Activated T-helper 1 cell treated with anti-CD3 and anti-CD28 coated beads, Interleukin-12 subunit alpha, Interleukin-12 subunit beta, Interleukin-2, Interleukin-4 antibody, amounts not matched to agents 30 ng/mL and 10 ng/mL and 1 ng/mL, durations not matched to agents 14 hours and 24 hours and 36 hours (primary cell): ENCODE measurements around the gene CASKIN1. TPM values are rescaled to one million over a fixed set of nuclear protein-coding genes. Genes with fewer than 3 reads are reported as not detected.

Source experiments
- DNase-seq: peaks from one replicate; pipeline ENCODE4 v3.0.0; 2021; ENCODE audit warnings: low spot score
- H3K27ac Mint-ChIP-seq: one replicate; pipeline ENCODE4 v1.8.0; 2021; ENCODE audit warnings: mild to moderate bottlenecking, mixed read lengths
- H3K27me3 Mint-ChIP-seq: one replicate; pipeline ENCODE4 v1.8.0; 2022; ENCODE audit warnings: mild to moderate bottlenecking, moderate library complexity, mixed read lengths; ENCODE audit not compliant: insufficient read depth
- H3K36me3 Mint-ChIP-seq: one replicate; pipeline ENCODE4 v1.8.0; 2021; ENCODE audit warnings: low read depth, mixed read lengths
- H3K4me1 Mint-ChIP-seq: one replicate; pipeline ENCODE4 v1.8.0; 2021; ENCODE audit warnings: low read depth, mixed read lengths
- H3K4me3 Mint-ChIP-seq: one replicate; pipeline ENCODE4 v1.8.0; 2021; ENCODE audit warnings: mild to moderate bottlenecking, moderate library complexity, mixed read lengths
- H3K9me3 Mint-ChIP-seq: one replicate; pipeline ENCODE4 v1.8.0; 2021; ENCODE audit warnings: mixed read lengths
- intact Hi-C: fragments of 100-400 bp; cut with micrococcal nuclease; formaldehyde crosslinking; loops from one replicate; pipeline ENCODE4 v1.15.1; 2024
- total RNA-seq: library from RNA; stranded (reverse); gene quantifications from 2 replicates; pipeline ENCODE4 v1.2.3, GENCODE V29; 2022

The CASKIN1 gene
- total RNA-seq, 1 donor from 2014 or later: 1.0 TPM

DNA sequence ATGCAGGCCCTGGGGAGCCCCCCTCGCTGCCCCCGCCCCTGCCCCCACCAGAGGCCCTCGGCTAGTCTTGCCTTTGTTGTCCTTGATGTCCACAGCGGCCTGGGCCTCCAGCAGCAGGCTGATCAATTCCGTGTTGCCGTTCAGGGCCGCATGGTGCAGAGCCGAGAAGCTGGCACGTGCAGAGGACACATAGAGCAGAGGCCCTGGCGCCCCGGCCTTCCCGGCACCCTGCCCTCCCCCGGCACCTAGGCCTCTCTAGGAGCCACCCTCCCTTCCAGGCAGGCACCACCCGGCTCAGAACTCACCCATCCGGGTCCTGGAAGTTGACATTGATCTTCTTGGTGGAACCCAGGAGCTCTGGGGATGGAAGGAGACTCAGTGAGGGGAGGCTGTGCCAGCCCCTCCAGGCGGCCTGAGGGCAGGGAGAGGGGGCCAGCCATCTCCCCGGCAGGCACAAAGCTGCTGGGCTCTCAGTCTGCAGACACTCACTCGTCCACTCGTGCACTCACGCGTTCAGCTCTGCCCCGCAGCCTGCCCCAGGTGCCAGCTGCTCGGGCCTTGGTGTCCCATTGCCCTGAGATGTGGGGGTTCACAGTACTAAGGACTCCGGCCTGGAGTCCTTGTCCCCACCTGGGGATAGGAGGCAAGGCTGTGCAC lies 6.3 kb downstream of the CASKIN1 start:
- intact Hi-C loops: loop anchor here (10.0 kb wide), 1 partner anchor 235 kb away; the partner anchor contains the start of gene CCNF
- Mint-ChIP-seq H3K27ac (no peak overlapping the region), H3K36me3 (no peaks in the 10 kb centered on the region), H3K9me3 (no peaks in the 10 kb centered on the region), H3K4me3 (no peak overlapping the region), H3K4me1 (no peaks in the 10 kb centered on the region), H3K27me3 (peaks cover 15% of the 10 kb centered on the region)
- DNase-seq: no peak

DNA sequence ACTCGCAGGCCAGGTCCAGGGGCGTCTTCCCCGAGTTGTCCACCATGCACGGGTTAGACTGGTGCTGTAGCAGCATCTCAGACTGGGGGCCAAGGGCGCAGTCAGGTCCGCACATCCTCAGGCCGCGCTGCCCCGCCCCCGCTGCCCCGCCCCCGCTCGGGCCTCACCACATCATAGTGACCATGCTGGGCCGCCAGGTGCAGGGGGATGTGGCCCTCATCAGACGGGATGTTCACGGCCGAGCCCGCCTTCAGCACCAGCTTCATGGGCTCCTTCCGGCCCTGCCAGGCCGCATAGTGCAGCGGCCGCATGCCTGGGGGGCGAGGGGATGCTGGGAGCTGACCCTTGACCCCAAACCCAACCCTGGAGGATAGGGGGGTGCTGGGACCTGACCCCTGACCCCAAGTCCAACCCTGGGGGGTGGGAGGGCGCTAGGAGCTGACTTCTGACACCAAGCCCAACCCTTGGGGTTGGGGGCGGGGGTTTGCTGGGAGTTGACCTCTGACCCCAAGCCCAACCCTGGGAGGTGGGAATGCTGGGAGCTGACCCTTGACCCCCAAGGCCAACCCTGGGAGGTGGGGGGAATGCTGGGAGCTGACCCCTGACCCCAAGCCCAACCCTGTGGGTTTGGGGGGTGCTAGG lies 7.0 kb downstream of the CASKIN1 start:
- Mint-ChIP-seq H3K27ac (no peak overlapping the region), H3K36me3 (no peaks in the 10 kb centered on the region), H3K4me1 (no peaks in the 10 kb centered on the region), H3K27me3 (peaks cover 9% of the 10 kb centered on the region), H3K9me3 (no peaks in the 10 kb centered on the region), H3K4me3 (no peak overlapping the region)
- DNase-seq: no peak
- intact Hi-C loops: no loop called here

- Mint-ChIP-seq H3K9me3 (no peaks in the 10 kb centered on the region), H3K27ac (no peak overlapping the region), H3K36me3 (no peaks in the 10 kb centered on the region), H3K4me1 (no peaks in the 10 kb centered on the region), H3K4me3 (no peak overlapping the region), H3K27me3 (peaks cover 5% of the 10 kb centered on the region)
- intact Hi-C loops: no loop called here
- DNase-seq: no peak
These were observed 8.0 kb downstream of the CASKIN1 start for GRCh38 chr16:2188395-2188794.

- H3K27me3 Mint-ChIP-seq: peaks cover under 1% of the 10 kb centered on the region
- no peaks in the 10 kb centered on the region for H3K4me1 Mint-ChIP-seq
- intact Hi-C loops: no loop called here
- H3K27ac Mint-ChIP-seq: no peak overlapping the region
- H3K9me3 Mint-ChIP-seq: no peaks in the 10 kb centered on the region
- no peak for DNase-seq
- no peaks in the 10 kb centered on the region for H3K36me3 Mint-ChIP-seq
- no peak overlapping the region for H3K4me3 Mint-ChIP-seq
These were observed 9.2 kb downstream of the CASKIN1 start for GRCh38 chr16:2187212-2187611.

DNA sequence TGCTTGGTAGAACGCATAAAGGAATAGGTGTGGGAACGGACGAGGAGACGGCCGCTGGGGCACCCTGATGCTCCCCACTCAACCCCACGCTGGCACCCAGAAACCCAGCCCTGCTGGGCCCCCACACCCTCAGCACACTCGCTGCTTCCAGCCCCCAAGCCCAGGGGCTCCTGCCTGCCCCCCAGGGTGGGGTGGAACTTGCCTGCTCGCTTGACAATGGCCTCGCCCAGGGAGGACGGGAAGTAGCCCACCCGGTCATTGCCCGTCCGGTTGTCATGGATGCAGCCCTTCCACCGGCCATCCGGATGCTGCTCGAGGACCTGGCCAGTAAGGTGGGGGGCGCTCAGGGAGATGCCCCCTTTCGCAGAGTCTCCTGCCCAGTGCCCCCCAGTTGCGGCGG lies 9.9 kb downstream of the CASKIN1 start:
- Mint-ChIP-seq H3K36me3 (no peaks in the 10 kb centered on the region), H3K27me3 (no peaks in the 10 kb centered on the region), H3K4me1 (no peaks in the 10 kb centered on the region), H3K4me3 (no peak overlapping the region), H3K27ac (no peak overlapping the region), H3K9me3 (no peaks in the 10 kb centered on the region)
- DNase-seq: no peak
- intact Hi-C loops: no loop called here

DNA sequence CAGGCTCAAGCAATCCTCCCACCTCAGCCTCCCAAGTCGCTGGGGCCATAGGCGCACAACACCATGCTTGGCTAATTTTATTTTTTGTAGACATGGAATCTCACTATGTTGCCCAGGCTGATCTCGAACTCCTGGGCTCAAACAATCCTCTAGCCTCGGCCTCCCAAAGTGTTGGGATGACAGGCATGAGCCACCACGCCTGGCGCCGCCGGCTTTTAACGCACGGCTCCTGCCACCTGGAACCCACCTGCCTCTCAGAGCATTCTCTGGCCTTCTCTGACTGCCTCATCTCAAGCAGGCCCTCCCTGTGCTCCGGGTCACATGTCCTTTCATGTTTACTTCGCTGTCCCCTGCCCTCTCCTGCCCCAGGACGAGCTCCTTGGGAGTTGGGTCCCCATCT lies 10.3 kb downstream of the CASKIN1 start:
- H3K9me3 Mint-ChIP-seq: no peaks in the 10 kb centered on the region

DNA sequence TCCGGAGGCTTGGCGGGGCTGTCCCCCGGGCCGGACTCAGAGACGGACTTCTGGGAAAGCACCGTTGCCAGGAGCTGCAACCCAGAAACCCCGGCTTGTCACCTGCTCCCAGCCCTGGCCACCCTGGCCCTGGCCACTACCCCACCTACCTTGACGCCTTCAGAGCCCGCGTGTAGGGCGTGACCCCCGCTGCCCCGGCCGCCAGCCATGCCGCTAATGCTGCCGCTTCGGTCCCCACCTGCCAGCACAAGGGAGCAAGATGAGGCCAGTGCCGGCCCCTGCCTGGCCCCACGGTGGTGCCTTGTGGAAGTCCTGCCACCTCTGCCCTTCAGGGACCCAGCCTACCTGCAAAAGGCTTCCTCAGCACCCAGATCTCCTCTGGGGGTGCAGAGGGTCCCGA lies 11.4 kb downstream of the CASKIN1 start:
- intact Hi-C loops: no loop called here
- H3K27ac Mint-ChIP-seq: no peak overlapping the region
- no peaks in the 10 kb centered on the region for H3K36me3 Mint-ChIP-seq
- no peaks in the 10 kb centered on the region for H3K4me1 Mint-ChIP-seq
- no peak for DNase-seq
- H3K27me3 Mint-ChIP-seq: no peaks in the 10 kb centered on the region
- H3K9me3 Mint-ChIP-seq: no peaks in the 10 kb centered on the region
- H3K4me3 Mint-ChIP-seq: no peak overlapping the region

More for the DNA sequence above, 10.3 kb downstream of the CASKIN1 start:
- Mint-ChIP-seq H3K4me1 (no peaks in the 10 kb centered on the region), H3K36me3 (no peaks in the 10 kb centered on the region), H3K27ac (no peak overlapping the region), H3K27me3 (no peaks in the 10 kb centered on the region), H3K4me3 (no peak overlapping the region)
- DNase-seq: no peak
- intact Hi-C loops: no loop called here

- Mint-ChIP-seq H3K4me1 (no peaks in the 10 kb centered on the region), H3K36me3 (no peaks in the 10 kb centered on the region), H3K9me3 (no peaks in the 10 kb centered on the region), H3K4me3 (no peak overlapping the region), H3K27ac (no peak overlapping the region), H3K27me3 (no peaks in the 10 kb centered on the region)
- DNase-seq: no peak
- intact Hi-C loops: no loop called here
These were observed 12.1 kb downstream of the CASKIN1 start for GRCh38 chr16:2184346-2184745.

- Mint-ChIP-seq H3K4me3 (no peak overlapping the region), H3K27me3 (no peaks in the 10 kb centered on the region), H3K9me3 (no peaks in the 10 kb centered on the region), H3K27ac (no peak overlapping the region), H3K36me3 (no peaks in the 10 kb centered on the region), H3K4me1 (no peaks in the 10 kb centered on the region)
- intact Hi-C loops: no loop called here
- no peak for DNase-seq
These were observed 12.7 kb downstream of the CASKIN1 start for GRCh38 chr16:2183671-2184070.

DNA sequence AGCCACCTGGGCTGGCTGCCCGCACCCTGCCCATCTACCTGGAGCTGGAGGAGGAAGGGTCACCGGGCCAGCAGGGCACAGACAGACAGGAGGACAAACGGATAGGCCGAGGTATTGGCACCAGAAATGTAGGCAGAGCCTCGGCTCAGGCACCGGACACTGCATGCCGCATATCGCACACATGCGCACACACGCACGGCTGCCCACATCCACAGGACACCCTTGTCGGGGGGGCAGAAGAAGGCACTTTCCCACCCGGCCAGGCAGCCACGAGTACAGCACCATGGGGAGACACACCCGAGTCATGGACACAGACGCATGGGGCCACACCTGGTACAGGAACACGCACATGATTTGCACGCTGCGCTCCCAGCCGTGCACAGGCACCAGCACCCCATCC lies 14.5 kb downstream of the CASKIN1 start:
- no peaks in the 10 kb centered on the region for H3K9me3 Mint-ChIP-seq
- H3K36me3 Mint-ChIP-seq: no peaks in the 10 kb centered on the region
- no peaks in the 10 kb centered on the region for H3K4me1 Mint-ChIP-seq
- H3K4me3 Mint-ChIP-seq: no peak overlapping the region
- DNase-seq: no peak
- intact Hi-C loops: no loop called here
- no peak overlapping the region for H3K27ac Mint-ChIP-seq
- H3K27me3 Mint-ChIP-seq: no peaks in the 10 kb centered on the region

DNA sequence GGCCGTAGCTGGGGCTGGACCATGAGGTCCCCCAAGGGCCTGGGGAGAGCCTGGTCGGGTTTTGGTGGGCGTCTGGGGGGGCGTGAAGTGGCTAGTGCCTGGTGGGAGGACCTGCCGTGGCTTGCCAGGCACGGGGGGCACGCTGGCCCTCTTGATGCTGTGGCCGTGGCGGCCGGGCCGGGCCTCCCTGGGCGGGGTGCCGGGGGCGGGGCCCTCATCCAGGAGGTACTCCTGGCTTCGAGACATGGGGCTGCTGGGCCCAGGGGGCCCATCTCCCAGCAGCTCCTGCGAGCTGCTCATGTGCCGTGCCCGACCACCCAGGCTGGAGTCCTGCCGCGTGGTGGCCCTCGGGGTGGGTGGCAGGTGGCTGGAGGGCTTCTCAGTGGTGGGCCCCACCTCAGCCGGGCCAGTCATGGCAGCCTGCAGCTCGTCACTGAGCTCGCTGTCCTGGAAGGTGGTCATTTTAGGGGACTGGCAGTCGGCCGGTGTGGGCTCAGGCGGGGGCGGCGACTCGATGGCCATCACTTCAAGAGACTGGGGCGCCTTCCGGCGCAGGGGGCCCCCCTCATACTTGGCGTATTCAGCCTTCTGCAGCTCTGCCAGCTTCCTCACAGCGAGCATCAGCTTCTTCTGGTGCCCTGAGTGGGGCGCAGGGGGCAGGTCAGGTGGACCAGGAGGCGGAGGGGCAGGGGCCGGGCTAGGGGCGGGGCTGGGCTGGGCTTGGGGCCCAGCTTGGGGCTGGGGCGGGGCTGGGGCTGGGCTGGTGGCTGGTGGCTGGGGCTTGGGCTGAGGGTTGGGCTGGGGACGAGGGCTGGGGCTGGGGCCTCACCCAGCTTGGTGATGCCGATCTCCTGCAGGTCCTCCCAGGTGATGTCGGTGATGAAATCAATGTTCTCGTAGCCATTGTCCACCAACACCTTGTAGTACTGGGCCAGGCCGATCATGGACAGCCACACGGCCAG lies 15.2 kb downstream of the CASKIN1 start:
- no peak overlapping the region for H3K27ac Mint-ChIP-seq
- no peaks in the 10 kb centered on the region for H3K36me3 Mint-ChIP-seq
- H3K27me3 Mint-ChIP-seq: no peaks in the 10 kb centered on the region
- intact Hi-C loops: no loop called here
- H3K4me1 Mint-ChIP-seq: no peaks in the 10 kb centered on the region
- no peaks in the 10 kb centered on the region for H3K9me3 Mint-ChIP-seq
- DNase-seq: no peak
- no peak overlapping the region for H3K4me3 Mint-ChIP-seq

DNA sequence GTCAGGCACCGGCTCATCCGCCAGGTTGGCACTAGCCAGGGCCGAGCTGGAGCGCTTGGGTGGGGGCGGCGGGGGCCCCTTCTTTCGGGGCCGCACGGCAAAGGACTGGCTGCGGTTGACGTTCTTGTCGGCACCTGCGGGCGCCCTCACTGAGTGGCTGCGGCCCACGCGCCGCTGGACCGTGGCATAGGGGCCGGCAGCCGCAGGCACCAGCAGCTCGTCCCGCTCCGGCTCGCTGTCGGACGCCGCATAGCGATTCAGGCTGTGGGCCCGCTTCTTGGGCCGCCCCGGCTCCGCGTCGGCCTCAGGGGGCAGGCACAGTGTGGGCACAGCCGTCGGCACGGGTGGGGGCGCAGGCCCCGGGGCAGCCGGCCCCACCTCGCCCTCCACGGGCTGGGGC lies 15.9 kb downstream of the CASKIN1 start:
- DNase-seq: no peak
- Mint-ChIP-seq H3K36me3 (no peaks in the 10 kb centered on the region), H3K27me3 (no peaks in the 10 kb centered on the region), H3K4me1 (no peaks in the 10 kb centered on the region), H3K9me3 (no peaks in the 10 kb centered on the region), H3K4me3 (no peak overlapping the region), H3K27ac (no peak overlapping the region)
- intact Hi-C loops: no loop called here

DNA sequence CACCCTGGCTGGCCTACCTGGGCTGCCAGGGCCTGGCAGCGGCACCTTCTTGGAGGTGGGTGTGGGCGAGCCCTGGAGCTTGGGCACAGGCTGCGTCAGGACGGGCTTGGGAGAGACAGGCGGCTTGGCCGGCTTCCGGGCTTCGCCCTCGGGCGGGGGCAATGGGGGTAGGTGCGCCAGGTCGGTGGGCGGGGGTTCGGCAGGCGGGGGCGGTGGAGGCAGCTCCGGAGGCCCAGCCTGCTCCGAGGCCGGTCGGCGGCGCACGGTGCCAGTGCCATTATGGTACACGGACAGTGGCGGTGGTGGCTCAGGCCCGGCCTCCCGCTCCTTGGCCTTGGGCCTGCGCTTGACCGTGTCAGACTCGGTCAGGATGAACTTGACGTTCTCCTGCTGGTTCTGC lies 16.8 kb downstream of the CASKIN1 start:
- H3K9me3 Mint-ChIP-seq: no peaks in the 10 kb centered on the region
- no peaks in the 10 kb centered on the region for H3K4me1 Mint-ChIP-seq
- H3K27ac Mint-ChIP-seq: no peak overlapping the region
- H3K27me3 Mint-ChIP-seq: no peaks in the 10 kb centered on the region
- no peaks in the 10 kb centered on the region for H3K36me3 Mint-ChIP-seq
- no peak for DNase-seq
- H3K4me3 Mint-ChIP-seq: no peak overlapping the region
- intact Hi-C loops: no loop called here
